ENCODE results near the gene YIF1A.

- TF ChIP-seq CTCF (IDR thresholded peaks at IDR 0.05; ENCODE audit: borderline replicate concordance, extremely low read depth, low read length, poor library complexity, severe bottlenecking), result no peak
- TF ChIP-seq EZH2 (IDR thresholded peaks at IDR 0.05; ENCODE audit: borderline replicate concordance, low read depth, low read length, severe bottlenecking), result no peak
Observed at GRCh38 chr11:66275984-66276612, 12.8 kb downstream of the YIF1A start.

All from DND-41 (cell line).